Umbilical cord (tissue), 2 donors: ENCODE measurements around the gene LSM14B. TPM values are rescaled to one million over a fixed set of nuclear protein-coding genes. Genes with fewer than 3 reads are reported as not detected.

Experiments used
- DNase-seq: peaks from one replicate; pipeline ENCODE4 v3.0.0-alpha.2; 2015; ENCODE audit warnings: low spot score
- total RNA-seq: library from RNA; depleted of rRNA; stranded (reverse); fragments of >200 nt; gene quantifications from one replicate; pipeline ENCODE4 v1.2.3, GENCODE V29; 2014; ENCODE audit warnings: low replicate concordance; ENCODE audit not compliant: insufficient read depth

Gene LSM14B
- total RNA-seq, 1 donor from 2014 or later = 42.6 TPM

- no peak for DNase-seq
Observed at GRCh38 chr20:62132421-62132820, 10.1 kb downstream of the LSM14B start.

DNA sequence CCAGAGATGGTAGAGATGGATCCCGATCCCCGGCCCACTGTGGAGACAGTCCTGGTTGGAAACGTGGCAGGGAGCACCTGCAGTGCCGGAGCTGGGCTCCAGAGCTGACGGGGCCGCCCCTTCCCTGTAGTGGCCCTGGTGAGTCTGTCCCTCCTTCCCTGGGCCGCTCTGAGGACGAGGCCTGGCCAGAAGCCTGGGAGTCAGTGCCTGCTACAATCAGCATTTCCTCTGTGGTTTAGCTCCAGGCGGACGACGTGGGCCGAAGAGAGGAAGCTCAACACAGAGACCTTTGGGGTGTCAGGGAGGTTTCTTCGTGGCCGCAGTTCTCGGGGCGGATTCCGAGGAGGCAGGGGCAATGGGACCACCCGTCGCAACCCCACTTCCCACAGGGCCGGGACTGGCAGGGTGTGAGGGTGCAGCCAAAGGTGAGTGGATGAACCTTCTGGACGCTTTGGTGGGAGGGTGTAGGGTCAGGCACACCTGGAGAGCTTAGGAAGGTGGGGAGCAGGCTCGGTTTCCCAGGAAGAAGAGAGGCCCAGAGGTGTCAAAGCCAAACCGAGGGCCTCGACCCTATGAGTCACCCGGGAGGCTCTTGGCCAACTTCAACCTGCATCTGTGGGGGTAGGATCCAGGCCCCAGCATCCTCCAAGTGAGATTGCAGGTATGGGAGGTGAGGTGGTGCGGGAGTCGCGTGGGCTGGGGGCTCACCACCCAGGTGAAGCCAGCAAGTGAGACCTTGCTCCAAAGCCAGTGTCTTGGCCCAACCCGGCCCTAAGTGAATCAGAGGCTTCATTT, 11.0 kb downstream of the LSM14B start:
- DNase-seq = no peak

GRCh38 chr20:62133864-62134263, 11.6 kb downstream of the LSM14B start:
- no peak for DNase-seq

DNA sequence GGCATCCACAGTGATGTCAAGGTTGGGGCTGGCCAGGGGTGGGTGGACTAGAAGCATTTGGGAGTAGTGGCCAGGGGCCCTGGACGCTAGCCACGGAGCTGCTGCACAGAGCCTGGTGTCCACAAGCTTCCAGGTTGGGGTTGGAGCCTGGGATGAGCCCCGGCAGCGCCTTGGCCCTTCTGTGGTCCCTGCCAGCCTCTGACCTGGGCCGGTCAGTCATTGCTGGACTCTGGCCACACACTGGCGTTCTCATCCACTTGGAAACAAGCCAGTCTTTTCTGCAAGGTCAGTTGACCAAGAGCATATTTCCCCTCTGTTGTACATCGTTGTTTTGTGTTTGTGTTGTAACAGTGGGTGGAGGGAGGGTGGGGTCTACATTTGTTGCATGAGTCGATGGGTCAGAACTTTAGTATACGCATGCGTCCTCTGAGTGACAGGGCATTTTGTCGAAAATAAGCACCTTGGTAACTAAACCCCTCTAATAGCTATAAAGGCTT, 12.5 kb downstream of the LSM14B start:
- DNase-seq = no peak

DNA sequence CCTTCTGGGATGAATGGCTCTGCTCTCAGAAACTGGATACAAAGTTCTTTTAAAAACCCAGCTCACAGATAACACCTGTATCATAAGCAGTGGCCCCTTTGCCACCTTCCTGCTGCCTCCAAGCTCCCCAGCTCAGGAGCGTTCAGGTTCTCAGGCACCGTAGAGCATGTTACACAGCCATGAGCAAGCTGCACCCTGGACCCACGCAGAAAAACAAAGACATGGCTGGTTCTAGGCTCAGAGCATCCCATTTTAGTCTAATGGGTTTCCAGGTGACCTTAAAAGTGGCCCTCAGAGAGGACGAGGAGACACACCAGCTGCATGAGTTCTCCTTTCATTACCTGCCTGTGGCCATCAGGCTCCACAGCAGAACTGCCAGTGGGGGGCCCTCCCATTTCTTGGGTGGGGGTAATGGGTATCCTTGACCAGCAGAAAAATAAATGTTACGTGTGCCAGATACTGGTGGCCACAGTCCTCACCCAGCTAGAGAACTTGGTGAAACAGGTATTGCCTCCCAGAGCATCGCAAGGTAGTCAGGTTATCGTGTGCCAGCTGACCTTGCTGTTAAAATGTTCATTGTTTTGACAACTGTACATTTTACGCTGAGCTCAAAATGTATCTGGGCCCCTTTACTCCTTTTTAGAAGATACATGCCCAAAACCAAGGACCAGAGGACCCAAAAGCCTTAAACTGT, 13.4 kb downstream of the LSM14B start:
- no peak for DNase-seq

DNA sequence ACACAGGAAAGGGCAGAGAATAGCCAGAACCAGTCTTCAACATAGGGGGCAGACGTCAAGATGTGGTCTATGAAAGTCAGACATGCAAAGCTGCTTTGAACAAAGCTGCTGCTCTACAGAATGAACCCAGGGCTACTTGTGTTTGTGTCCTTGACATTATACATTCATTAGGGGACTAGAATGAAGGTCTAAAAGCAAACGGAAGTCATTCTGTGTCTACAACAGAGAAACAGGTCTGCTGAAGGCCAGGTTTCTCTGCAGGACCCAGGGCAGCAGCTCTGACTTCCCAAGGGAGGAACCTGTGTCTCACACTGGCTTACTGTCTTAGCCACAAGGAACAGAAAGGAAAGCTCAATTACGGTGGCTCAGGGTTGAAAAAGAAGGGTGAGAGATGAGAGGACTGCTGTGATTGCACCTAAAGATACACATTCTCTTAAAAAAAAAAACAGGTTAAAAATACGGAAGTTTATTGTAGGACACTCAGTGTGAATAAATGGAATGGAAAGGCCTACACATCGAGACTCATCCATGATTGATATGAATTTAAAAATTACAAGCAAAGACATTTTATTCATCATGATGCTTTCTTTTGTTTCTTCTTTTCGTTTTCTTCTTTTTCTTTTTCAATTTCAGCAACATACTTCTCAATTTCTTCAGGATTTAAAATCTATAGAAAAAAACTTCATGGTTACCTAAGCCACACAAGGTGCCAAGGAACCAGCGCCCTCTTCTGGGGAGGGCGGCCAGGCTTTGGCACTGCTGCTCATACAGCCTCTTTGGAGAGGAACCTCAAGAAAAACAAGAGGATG, 14.2 kb downstream of the LSM14B start:
- peak; percentile 61 for DNase-seq

DNA sequence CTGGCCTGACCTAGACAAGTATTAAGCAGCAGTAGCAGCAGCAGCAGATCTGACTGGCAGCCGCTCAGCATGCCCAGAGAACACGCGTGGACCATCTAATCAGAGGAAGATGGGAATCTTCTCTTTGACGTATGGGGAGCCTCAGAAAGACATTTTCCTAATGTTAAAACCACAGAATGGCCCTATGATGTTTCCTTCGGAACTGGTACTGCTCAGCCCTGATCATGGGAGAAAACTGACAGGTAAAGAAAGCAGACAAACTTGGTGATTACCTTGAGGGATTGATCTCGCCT, 14.8 kb downstream of the LSM14B start:
- no peak for DNase-seq

- no peak for DNase-seq
Observed at GRCh38 chr20:62137478-62138203, 15.4 kb downstream of the LSM14B start.

DNA sequence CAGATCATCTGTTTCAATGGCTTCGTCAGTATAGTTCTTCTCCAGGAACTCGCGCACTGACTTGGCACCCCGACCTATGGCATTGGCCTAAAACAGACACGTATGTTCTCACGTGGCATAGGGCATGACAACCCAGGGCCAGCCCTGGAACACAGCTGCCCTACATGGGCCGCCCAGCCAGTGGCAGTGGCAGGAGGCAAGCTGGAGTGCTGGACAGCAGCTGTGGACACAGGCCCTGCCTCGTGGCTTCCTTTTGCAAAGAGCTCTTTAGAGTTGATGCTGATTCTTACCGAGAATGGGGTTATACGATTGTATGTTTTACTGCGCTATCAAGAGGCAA, 15.9 kb downstream of the LSM14B start:
- no peak for DNase-seq

DNA sequence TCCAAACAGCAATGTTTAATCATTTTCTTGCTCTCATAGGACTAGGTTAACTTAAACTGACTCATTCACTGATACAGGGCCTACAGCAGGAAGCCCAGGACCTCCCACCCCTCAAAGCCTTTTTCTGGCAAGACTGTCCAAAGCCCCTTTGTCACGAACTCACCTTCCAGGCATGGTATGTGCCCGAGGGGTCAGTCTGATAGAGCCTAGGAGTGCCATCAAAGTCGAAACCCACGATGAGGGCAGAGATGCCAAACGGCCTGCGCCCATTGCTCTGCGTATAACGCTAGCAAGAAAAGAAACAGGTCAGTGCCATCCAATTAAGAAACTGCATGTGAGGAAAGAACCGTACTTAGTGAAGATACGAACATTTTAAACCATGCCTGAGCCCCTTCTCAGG, 16.6 kb downstream of the LSM14B start:
- no peak for DNase-seq

DNA sequence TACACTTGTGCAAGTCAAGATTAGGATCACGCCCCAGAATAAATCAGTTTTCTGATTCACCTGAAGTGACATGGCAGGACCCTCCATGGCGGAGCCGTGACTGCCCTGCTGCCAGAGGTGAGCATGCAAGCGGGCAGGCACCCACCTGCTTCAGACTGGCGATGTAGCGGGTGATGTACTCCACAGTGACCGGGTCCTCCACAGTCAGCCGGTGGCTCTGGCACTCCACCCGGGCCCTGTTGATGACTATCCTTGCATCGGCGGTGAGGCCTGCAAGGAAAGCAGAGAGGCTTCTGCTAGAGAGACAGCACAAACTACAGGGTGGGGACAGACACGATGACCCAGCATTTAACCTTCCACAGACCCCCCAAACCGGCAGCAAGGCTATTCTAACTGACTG, 17.4 kb downstream of the LSM14B start:
- no peak for DNase-seq

GRCh38 chr20:62141043-62141396, 18.7 kb downstream of the LSM14B start:
- no peak for DNase-seq

GRCh38 chr20:62141397-62142251, 19.3 kb downstream of the LSM14B start:
- no peak for DNase-seq

GRCh38 chr20:62142252-62143080, 20.2 kb downstream of the LSM14B start:
- no peak for DNase-seq

- peak; percentile 83 for DNase-seq
Observed at GRCh38 chr20:62143081-62143956, 21.0 kb downstream of the LSM14B start, which contains the start of the genes PSMA7 and SS18L1. Gene PSMA7 (minus strand): TSS chr20:62143394. CDS start chr20:62143303, 91 bp downstream. Gene SS18L1 (plus strand): TSS chr20:62143769. CDS start chr20:62143821, 52 bp downstream.

GRCh38 chr20:62143957-62144825, 21.9 kb downstream of the LSM14B start:
- DNase-seq = peak; percentile 46

- DNase-seq = no peak
Observed at GRCh38 chr20:62145688-62146018, 23.4 kb downstream of the LSM14B start.
